Pons (tissue), 1 donor: ENCODE measurements around the gene NKAIN2.

ENCODE experiments used
- DNase-seq: peaks from one replicate; pipeline ENCODE4 v3.0.0-alpha.2; 2016; ENCODE audit warnings: low spot score

NKAIN2 gene

DNA sequence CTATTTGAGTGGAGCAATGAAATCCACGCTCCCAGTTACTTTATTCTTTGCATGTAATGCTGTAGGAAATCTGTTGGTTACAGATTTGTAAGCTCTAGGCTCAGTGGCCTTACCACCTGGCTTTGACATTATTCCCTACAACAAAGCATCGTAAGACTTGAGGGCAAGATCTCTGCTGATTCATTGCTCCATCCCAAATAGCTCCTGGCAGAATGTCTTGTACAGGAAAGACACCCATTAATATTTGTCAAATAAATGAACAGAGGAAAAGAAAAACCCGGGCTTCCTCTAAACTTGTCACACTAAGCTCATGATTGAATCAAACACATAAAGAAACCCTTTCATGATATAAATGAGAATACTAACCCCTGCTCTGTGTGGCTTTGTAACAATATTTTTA, 801.1 kb downstream of the NKAIN2 start:
- DNase-seq: peak; percentile 27

DNA sequence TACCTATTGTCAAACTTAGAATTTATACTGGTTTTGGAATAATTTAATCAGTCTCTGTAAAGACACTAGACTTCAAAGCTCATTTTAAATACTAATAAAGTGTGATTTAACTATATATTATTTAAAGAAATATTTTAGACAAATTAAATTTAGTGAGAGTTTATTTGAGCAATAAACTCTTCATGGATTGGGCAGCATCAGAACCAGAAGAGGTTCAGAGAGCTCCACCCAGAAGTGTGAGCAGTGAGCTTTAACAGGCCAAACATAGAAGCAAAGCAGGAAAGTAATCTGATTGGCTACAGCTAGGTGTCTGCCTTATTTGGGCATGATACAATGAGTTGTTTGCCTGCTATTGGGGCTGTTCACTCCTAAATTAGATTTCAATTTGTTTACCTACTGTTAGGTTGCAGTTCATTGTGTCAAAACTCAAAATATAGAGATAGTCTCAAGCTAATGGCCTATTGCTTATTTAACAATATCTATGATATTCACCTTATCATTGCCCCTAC, 803.5 kb downstream of the NKAIN2 start:
- DNase-seq: no peak

DNA sequence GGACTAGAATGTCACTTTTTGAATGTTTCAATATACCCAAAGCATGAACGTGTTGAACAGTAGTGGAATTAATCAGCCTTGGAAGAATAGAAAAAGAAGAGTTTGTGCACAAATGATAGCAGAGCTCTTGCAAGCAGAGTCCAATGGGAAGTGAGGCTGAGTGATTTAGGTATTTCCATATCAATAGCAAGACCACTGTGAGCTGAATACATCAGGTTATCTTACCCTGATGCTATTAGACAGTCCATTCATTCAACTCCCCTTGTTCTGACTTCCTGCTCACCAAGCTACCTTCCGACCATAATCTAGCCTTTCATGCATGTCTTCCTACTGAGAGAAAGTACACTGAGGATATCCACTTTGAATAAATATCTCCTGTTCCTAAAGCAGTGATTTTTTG, 809.4 kb downstream of the NKAIN2 start:
- no peak for DNase-seq

DNA sequence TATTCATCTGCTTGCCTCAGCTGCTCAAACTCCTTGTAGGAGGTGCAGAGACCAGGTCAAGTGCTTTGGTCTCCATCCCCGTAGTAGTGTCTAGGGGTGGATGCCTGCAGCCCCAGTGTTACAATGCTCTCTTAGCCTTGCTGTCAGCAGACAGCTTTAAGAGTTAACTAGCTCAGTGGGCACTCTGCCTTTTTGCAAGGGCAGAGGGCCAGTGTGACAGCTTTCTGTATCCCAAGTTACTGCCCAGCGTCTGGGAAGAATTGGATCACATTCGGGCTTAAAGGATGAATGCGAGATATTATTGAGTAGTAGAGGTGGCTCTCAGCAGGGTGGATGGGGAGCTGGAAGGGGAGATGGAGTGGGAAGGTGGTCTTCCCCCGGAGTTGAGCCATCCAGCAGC, 818.7 kb downstream of the NKAIN2 start:
- DNase-seq: no peak

DNA sequence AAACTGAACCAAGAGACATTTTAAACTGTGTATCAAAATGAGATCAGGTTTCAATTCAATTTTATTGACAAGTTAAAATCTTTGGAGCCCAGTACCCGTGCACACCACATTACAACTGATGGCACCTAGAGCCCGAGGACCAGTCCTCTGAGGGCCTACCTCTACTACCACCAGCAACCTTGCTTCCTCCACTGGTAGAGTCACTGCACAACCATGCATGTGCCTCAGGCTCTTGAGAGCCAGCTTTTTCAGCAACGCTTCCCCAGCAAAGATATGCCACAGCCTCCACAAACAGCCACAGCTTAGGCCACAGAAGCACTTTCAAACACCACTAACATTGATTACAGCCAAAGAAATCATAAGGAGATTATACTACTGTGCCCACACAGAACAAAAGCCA, 830.0 kb downstream of the NKAIN2 start:
- no peak for DNase-seq

DNA sequence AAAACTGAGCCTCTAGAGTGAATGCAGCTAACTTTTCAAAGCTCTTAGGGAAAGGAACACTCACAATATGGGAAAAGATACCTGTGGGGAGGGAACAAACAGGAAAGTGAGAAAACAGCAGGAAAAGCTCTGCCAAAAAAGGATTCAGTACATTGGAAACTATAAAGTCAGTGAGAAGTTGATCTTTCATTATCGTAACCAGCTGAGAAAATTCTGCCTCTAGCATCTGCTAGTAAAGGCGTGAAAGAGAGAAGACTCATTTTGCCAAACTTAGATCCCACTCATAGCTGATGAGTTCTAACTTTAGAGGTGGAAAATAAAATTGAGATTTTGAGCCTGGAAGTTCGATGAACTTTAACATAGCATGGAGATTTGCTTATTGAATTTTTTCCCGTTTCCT, 836.8 kb downstream of the NKAIN2 start:
- no peak for DNase-seq

DNA sequence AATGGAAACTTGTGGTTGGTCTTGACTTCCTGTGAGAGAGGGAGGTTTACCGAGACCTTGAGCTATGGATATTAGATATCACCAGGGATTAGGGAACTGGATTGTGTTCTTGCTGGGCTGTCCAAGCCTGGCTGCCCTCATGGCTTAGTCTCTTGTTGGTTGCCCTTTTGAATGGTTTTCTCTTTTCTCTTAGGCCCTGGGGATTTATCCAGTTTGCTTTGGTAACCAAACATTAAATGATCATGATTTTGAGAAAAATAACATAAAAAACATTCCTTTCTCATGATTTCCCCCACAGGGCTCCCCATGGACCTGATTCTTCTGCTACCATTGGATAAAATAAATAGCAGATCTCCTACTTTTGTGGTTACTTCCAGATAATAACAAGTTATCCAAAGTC, 852.2 kb downstream of the NKAIN2 start:
- DNase-seq: no peak

DNA sequence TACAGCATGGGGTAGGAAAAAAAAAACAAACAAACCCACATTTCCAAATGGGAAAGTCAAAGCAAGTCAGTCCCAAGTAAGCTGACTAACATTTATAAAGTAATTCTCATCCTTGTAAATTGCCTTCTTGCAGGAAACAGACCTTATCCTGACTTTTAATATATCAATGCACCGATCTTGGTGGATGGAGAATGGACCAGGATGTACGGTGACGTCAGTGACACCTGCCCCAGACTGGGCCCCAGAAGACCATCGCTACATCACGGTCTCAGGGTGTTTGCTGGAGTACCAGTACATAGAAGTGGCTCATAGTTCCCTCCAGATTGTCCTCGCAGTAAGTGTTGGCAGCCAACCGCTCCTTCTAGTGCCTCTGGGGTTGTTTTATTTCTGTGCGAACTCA, 854.4 kb downstream of the NKAIN2 start:
- no peak for DNase-seq

DNA sequence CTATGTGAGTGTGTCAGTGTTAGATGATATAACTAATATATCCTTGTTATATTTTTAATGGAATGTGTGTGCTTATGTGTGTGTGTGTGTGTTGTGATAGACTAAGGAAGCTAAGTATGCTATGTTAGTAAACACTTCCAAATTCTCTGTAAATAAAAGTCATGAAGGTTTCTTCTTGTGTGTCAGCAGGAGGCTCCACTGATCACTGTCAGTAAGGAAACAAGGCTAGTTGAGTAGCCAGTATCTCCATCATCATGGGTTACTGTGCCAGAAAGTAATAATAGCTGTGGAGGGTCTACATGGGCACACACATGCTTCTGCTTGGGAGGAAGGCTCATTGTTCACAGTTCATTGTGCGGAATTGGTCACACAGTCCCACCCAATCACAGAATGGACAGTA, 855.8 kb downstream of the NKAIN2 start:
- DNase-seq: no peak

DNA sequence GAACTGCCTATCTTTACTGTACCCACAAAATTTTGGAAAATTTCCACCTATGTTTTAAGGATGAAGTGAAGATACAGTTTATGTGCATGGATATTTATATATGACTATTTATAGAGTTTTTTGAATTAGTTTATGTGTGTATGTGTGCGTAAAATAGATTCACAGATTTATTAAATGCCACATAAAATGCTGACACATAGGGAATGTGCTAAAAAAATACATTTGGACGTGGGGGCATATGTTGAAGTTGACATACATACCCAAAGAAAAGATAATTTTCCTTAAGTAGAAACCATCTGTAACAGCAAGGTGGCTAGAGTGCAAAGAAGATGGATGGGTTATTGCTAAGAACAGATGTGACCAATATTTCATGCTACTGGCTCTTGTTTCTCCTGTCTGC, 856.5 kb downstream of the NKAIN2 start:
- no peak for DNase-seq

DNA sequence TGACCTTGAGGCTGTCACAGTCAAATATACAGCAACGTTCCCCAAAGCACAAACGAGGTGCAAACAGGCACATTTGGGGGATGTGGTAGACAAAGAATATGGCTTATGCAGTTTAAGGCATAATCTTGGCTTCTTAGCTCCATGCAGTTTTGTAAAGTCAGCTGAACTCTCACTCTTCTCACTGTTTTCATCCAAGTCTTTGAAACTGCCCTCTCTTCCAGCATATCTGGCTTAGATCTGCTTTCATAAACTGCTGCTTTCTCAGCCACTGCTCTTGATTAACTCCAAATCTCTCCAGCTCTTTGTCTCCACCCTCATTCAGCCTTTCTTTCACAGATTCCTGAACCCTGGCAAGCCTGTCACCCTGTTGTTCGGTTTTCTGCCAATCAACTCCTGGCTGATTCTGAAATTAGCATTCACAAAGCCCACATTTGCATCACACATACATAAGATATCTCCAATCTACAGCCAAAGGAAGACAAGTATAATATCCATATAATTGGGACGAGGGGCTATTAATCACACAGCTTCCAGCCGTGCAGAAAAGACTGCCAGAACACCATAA, 857.5 kb downstream of the NKAIN2 start:
- DNase-seq: no peak

DNA sequence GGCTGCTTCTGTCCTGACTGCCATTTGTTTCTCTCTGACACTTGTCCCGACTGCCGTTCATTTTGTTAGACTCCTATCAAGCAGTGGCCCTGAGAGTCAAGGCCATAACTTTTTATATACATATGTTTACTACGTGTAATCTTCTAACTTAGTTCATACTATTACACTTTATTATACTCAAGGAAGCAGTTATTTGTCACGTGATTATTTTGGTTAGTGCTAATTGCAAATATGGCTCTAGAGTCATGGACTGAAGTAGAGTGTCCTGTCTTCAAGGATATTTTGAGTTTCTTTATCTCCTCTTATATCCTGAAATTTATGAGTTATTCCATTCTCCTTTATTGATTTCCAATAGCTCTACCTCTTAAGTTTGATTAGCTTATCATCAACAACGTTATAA, 864.4 kb downstream of the NKAIN2 start:
- no peak for DNase-seq

DNA sequence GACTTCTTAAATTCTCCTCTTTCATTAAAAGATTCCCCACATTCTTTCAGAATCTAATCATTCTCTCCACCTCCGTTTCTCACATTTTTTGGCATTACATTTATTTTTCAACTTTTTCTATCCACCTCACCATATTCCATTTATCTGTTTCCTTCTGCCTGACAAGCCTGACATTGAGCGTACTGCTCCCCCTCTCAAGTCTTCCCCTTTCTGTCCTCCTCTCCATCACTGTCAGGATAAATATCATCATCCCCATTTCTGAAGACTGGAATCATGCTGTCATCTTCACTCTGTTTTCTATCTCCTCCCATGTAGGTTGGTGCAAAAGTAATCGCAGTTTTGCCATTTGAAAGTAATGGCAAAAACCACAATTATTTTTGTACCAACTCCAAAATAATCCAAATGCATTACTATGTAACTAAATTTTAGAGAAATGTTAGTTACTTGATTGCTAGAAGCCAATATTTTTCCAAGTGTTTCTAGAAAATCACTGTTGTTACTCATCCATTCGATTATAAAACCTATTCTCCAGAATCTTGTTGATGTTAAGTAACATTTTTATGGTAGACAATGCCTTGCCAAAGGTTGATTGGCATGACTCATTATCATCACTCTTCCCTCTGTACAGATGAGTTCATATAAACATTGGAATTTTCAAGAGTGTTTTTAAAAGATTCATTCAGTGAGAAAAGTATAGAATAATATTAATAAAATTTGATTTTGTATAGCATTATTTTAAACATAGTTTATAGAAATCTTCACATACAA, 866.2 kb downstream of the NKAIN2 start:
- DNase-seq: no peak

DNA sequence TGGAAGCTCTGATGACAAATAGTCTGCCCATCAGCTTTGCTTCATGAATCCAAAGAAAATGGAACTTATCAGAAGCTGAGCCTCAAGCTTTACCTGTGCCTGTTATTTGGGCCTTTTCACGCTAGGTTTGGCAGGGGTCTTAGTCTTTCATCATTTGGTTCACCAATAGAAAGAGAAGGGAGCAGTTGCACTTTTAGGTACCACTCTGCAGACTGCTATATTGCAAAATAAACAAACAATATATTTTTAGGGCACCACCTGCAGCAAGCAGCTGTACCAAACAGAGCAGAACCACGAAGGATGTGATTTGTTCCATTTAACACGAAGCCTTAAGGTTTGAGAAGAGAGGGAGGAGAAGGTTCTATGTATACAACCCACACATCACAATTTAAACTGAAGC, 867.1 kb downstream of the NKAIN2 start:
- no peak for DNase-seq

DNA sequence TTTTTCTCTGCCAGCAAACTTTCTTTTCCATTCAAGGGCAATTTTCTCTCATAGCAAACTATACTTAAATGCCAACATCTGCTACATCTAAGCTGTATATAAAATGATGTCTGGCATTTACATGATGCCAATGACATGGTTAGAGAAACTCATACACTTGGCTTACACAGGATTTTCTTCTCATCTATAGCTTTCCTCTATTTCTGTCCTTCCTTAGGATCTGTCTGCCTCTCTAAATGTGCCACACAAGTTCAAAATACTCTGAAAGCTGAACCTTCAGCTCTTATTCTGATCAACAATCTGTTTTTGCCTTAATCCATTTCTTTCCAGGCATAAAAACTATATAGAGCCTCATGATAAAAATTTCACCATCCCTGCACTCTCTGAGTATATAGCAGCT, 867.7 kb downstream of the NKAIN2 start:
- no peak for DNase-seq

DNA sequence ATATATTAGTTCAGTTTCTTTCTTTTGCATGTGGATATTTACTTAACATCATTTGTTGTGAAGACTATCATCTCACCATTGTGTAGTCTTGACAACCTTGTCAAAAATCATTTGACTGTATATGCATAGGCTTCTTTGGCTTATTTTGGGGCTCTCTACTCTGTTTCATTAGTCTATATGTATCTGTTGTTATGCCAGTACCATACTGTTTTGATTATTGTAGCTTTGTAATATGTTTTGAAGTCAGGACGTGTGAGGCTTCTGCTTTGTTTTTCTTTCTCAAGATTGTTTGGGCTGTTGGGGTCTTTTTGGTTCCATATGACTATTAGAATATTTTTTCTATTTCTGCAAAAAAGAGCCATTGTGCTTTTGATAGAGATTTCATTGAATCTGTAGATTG, 870.4 kb downstream of the NKAIN2 start:
- no peak for DNase-seq

DNA sequence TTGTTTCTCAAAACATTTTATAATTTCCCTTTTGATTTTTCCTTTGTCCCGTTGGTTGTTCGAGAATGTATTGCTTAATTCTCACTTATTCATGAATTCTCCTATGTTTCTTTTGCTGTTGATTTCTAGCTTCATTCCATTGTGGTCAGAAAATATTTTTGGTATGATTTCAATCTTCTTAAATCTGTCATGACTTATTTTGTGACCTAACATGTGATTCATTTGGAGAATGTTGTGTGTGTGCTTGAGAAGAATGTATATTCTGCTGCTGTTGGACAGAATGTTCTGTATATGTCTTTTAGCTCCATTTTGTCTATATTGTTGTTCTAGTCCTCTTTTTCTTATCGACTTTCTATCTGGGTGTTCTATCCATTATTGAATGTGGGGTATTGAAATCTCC, 872.4 kb downstream of the NKAIN2 start:
- DNase-seq: no peak

DNA sequence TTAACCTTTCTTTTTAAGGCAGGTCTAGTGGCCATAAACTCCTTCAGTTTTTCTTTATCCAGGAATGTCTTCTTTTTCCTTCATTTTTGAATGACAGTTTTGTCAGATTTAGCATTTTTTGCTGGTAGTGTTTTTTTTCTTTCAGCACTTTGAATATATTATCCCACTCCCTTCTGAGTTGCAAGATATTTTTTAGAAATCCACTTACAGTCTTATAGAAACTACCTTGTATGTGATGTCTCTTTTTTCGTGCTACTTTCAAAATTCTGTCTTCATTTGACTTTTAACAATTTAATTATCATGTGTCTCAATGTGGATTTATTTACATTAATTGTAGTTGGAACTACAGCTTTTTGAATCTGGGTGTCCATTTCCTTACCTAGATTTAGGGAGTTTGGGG, 874.2 kb downstream of the NKAIN2 start:
- no peak for DNase-seq

DNA sequence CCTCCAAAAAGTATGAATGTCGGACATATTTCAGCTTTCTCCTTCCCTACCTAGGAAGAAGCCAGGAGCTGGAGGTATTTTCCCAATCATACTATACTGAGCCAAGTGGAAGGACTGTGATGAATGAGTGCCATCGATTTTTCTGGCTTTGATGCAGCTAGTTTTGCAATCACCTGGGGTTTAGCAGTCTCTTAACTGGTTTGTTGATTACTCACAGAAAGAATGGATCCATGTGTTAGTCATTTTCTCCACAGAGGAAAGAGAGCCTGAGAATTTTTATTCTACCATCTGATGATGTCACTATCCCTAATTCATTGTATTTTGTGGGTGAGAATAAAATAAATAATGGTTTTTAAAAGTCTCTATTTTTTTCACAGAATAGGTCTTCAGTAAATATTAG, 875.7 kb downstream of the NKAIN2 start:
- no peak for DNase-seq

DNA sequence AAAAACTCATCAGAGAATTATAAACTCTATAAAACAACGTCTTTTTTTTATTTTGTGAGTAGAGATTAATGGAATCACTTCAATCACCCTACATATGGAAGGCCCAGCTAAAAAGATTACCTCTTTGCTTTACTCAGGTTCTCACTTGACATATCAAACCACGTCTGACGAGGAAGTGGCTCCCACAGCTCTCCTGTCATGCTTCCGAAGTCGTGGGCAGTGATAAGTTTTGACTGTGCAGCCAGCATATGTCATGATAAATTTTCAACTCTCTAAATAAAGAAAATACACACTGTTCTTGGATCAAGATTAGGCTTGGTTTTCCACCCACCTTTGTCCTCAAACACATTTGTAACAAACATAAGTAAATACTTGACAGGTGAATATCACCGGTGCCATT, 879.1 kb downstream of the NKAIN2 start:
- no peak for DNase-seq

DNA sequence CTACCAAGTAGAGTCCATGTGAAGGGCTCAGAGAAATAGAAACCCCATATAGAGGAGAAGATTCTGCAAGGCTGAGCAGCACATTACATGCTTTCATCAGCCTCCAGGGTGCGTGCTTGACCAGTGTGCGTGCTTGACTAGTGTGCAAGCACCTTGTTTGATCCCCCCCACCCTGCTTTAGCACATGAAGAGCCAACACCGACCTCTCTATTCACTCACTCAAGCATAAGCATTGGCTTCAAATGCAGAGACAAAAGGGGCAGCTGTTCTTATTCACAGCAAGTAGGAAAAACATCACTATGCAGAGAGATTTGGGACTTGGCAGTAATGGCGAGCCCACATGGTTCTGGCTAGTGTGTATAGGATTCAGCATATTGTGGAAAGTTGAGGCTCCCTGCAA, 879.8 kb downstream of the NKAIN2 start:
- DNase-seq: peak; percentile 9

DNA sequence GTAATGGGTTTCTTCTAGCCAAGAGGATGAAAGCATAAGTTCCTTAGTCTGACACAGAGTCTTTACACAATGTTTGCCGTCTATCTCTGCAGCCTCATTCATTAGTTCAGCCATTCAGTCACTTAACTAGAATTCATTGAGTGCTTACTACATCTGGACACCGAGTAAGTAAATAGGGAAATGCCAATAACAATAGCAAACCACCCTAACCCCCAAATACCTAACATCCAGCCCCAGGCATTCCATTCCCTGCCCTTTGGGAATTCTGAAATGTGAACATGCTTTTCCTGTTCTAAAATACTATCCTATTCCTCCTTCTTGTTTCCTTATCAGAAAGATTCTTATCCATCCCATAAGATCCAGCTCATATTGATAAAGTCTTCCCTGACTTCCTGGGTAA, 881.0 kb downstream of the NKAIN2 start:
- no peak for DNase-seq

DNA sequence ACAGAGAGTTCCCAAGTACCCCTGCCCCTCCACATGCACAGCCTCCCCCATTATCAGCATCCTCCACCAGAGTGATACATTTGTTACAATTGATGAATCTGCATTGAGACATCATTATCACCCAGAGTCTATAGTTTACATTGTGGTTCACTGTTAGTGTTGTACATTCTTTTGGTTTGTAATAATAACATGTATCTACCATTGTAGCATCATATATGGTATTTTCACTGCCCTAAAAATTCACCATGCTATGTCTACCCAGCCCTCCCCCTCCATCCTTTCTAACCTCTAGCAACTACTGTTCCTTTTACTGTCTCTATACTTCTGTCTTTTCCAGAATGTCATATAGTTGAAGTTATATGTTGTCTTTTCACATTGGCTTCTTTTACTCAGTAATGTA, 884.7 kb downstream of the NKAIN2 start:
- DNase-seq: no peak

DNA sequence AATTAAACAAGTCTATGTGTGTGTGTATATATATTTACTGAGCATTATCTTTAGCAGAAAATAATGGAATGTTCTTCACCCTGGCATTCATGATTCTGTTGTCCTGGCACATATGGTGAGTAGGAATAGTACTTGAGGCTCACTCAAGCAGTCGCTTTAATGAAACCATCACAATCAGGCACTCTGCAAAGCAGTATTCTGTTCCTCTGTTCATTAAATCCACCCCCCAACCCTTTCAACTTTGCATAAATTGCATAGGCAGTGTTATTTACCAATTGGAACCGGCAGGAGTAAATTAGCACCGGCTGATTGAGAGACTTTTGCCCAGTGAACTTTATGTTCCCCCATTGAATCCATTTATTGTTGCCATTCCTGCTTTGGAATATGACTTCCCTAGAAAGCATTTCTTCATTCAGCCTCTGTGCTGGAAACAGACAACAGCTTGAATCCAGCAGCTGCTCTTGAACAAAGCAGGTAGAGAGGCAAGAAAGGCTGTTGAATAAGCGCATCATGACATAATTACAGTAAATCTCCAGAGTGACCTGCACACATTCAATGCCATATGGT, 890.6 kb downstream of the NKAIN2 start:
- DNase-seq: no peak
